Measurements from ENCODE around the gene HDDC2.
"Not testable (repeated sequence)": the region's sequence is repeated elsewhere in the genome, so short reads cannot be mapped to it uniquely, and the experiment has no call there.

GRCh38 chr6:125282470-125282869 is 19.3 kb downstream of the HDDC2 start:
- not testable (repeated sequence) for TF ChIP-seq MAX (IDR thresholded peaks at IDR 0.05); SIN3A (conservative IDR thresholded peaks at IDR 0.05 in 1 of 2, IDR thresholded peaks at IDR 0.05 in 1 of 2; ENCODE audit: low read depth in 1 of 2, low read length in 2 of 2); CTCF (IDR thresholded peaks at IDR 0.05; ENCODE audit: control extremely low read depth in 1 of 3, insufficient read depth in 1 of 3, low read depth in 1 of 3, low read length in 3 of 3); ATF3 (IDR thresholded peaks at IDR 0.05; ENCODE audit: insufficient read depth, low read depth, low read length); EP300 (IDR thresholded peaks at IDR 0.05; ENCODE audit: borderline replicate concordance in 1 of 2, low read depth in 2 of 2, low read length in 2 of 2); POU5F1 (IDR thresholded peaks at IDR 0.05; ENCODE audit: low read depth, low read length); TEAD4 (IDR thresholded peaks at IDR 0.05; ENCODE audit: low read depth, low read length); RFX5 (IDR thresholded peaks at IDR 0.05; ENCODE audit: borderline replicate concordance, low read depth, low read length); POLR2A (IDR thresholded peaks at IDR 0.05; ENCODE audit: control extremely low read depth in 1 of 2, low read depth in 2 of 2, low read length in 2 of 2); TAF7 (optimal IDR thresholded peaks at IDR 0.05; ENCODE audit: borderline replicate concordance, low read depth, low read length); YY1 (IDR thresholded peaks at IDR 0.05; ENCODE audit: low read depth, low read length); BACH1 (IDR thresholded peaks at IDR 0.05; ENCODE audit: low read length); POLR2AphosphoS5 (IDR thresholded peaks at IDR 0.05; ENCODE audit: low read depth, low read length)
- TF ChIP-seq, protein P1, sequence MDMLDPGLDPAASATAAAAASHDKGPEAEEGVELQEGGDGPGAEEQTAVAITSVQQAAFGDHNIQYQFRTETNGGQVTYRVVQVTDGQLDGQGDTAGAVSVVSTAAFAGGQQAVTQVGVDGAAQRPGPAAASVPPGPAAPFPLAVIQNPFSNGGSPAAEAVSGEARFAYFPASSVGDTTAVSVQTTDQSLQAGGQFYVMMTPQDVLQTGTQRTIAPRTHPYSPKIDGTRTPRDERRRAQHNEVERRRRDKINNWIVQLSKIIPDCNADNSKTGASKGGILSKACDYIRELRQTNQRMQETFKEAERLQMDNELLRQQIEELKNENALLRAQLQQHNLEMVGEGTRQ (IDR thresholded peaks at IDR 0.05; ENCODE audit: low read length), result not testable (repeated sequence)

Data from H1 (cell line).